ENCODE results near the gene LIN9.

- TF ChIP-seq CTCF (IDR thresholded peaks at IDR 0.05; ENCODE audit: extremely low read depth in 1 of 2, insufficient read depth in 1 of 2, low read depth in 1 of 2, low read length in 2 of 2) (no peak), EZH2 (IDR thresholded peaks at IDR 0.05; ENCODE audit: borderline replicate concordance, low read depth, low read length, severe bottlenecking) (no peak), JUN (IDR thresholded peaks at IDR 0.05; ENCODE audit: borderline replicate concordance, insufficient read depth, insufficient read length, low read depth) (no peak), POLR2A (IDR thresholded peaks at IDR 0.05; ENCODE audit: low read depth, low read length) (no peak), MYC (IDR thresholded peaks at IDR 0.05; ENCODE audit: low read depth, low read length) (no peak)
Observed at GRCh38 chr1:226261818-226262217, 47.1 kb downstream of the LIN9 start.

All from endothelial cell of umbilical vein (primary cell).